SK-N-MC (cell line): ENCODE results near the gene RFC3.

Experiments used
- EZH2 ChIP-seq: fragments of 200-600 bp; sonication (generic); IDR thresholded peaks from one replicate; pipeline ENCODE4 v1.6.1; 2017; ENCODE audit warnings: antibody characterized with exemption
- POLR2AphosphoS5 ChIP-seq: IDR thresholded peaks from 2 replicates; pipeline ENCODE4 v1.6.1; 2012; ENCODE audit warnings: mild to moderate bottlenecking, low read depth, low read length, borderline replicate concordance

DNA sequence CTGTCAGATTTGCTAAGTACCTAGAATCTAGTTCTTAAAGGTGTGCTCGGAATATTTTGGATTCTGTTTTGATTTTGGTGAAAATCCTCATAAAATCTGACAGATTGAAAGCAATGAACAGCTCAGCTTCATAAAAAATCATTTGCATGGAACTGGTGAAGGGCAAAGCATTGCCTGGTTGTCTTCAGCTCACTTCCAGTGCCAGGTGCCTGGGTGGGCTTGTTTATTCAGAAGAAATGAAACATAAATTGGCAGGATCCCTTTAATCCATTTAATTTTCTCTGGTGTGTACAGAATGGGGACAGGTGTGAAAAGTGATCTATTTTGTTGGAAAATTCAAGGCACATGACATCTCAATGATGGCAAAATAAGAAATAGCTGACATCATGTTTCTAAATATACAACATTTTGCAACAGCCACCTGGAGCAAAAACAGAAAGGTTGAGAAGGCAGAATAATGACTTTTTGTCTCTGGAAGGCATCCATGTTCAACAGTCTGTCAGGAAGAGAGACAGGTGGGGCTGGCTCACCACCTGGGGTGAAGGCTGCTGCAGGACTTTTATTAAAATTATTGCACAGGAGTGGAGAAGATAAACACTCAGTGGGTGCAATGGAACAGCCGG lies 52.2 kb downstream of the RFC3 start:
- no peak for TF ChIP-seq POLR2AphosphoS5
- TF ChIP-seq EZH2, result no peak
